Stimulated activated CD8-positive, alpha-beta memory T cell treated with anti-CD3 and anti-CD28 coated beads, Interleukin-7, amount 100 ng/mL, for 24 hours (primary cell): Measurements from ENCODE around the gene PRODH2.

Source experiments
- DNase-seq: peaks from one replicate; pipeline ENCODE4 v3.0.0-alpha.2; 2020; ENCODE audit warnings: low read depth

Gene PRODH2

DNA sequence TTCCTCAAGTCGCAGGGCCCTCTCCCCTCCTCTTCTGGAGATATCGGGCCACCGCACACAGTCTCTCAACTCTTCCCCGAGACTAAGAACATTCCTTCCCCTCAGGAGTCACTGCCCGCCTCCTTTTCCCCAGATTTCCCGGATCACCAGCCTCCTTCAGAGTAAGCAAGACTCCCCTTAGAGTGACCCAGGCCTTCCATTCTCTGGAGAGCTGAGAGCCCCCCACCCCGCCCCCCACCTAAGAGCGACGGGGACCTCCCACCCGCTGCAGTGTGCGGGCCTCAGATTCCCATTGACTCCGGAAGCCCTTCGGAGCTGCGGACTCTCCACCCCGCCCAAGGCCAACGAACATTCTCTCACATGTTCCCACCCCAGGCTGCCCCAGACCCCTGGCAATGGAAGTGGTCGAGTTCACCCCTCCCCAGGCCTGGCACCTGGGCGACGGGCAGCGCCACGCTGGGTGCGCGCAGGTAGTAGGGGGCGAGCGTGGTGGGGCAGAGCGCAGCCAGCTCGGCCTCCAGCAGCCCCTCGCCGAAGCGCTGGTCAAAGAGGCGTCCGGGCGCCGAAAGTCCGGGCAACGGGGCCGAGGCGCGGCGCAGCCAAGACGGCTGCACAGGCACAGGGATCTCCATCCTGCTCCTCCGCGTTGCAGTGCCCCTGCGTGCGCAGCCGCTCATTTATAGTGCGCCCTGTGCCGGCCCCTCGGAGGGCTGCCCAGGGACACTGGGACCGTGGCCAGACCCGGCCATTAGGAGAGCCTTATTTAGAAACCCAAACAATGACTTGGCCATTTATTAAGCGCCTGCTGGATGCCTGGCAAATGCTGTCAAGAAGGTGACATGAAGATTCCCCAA is 56.0 kb downstream of the PRODH2 start, which contains the start of gene HSPB6:
TSS of gene HSPB6 (minus strand) at position 653 of the 854 bp plus-strand sequence. CDS start at position 632, 21 bp downstream.
- DNase-seq, result no peak

- DNase-seq, result no peak
Observed at GRCh38 chr19:35755550-35756376, 56.9 kb downstream of the PRODH2 start.

GRCh38 chr19:35755131-35755549 is 57.5 kb downstream of the PRODH2 start:
- DNase-seq, result no peak

GRCh38 chr19:35754370-35755130 is 58.1 kb downstream of the PRODH2 start:
- no peak for DNase-seq

GRCh38 chr19:35753634-35754369 is 58.8 kb downstream of the PRODH2 start:
- DNase-seq, result no peak

GRCh38 chr19:35752746-35753350 is 59.8 kb downstream of the PRODH2 start:
- DNase-seq, result no peak

- DNase-seq, result no peak
Observed at GRCh38 chr19:35751839-35752745, 60.6 kb downstream of the PRODH2 start.

DNA sequence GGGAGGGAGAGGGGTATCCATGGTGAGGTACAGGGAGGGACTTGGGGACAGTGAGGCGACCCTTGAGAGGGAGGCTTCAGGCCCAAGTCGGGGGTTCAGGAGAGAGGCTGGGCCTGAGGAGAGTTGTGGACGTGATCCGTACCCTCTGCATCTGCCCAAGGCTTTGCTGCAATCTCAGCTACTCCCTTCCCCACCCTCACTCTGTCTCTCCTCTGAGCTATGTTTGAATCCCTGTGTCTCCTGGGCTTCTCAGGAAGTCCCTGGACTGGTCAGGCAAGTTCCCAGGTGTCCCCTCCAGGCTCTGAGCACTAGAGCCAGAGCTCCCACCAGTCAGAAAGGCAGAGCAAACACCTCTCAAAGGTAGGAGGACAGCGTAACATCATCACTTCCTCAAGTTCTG is 62.5 kb downstream of the PRODH2 start:
- DNase-seq, result no peak
